ACC112 (cell line): ENCODE results near the gene TOP1.
A peak's percentile ranks its signal among the peaks of the same experiment; 100 is the strongest.

Experiments
- H2AFZ ChIP-seq: fragments of 200-600 bp; sonication (generic); one replicate; pipeline ENCODE4 v1.6.0; 2017; ENCODE audit warnings: antibody characterized with exemption, low read length; ENCODE audit not compliant: unreplicated experiment
- H3K27ac ChIP-seq: fragments of 200-600 bp; sonication (generic); 2 replicates; pipeline ENCODE4 v1.5.1; 2014; ENCODE audit warnings: low read depth, mild to moderate bottlenecking, antibody characterized with exemption, low read length, moderate library complexity
- H3K27me3 ChIP-seq: fragments of 200-600 bp; sonication (generic); 2 replicates; pipeline ENCODE4 v1.6.1; 2014; ENCODE audit warnings: mild to moderate bottlenecking, antibody characterized with exemption, low read length, moderate library complexity, mixed read lengths; ENCODE audit not compliant: insufficient read depth
- H3K36me3 ChIP-seq: fragments of 200-600 bp; sonication (generic); 2 replicates; pipeline ENCODE4 v1.6.1; 2016; ENCODE audit warnings: mild to moderate bottlenecking, antibody characterized with exemption, low read length, moderate library complexity, mixed read lengths; ENCODE audit not compliant: insufficient read depth
- H3K4me1 ChIP-seq: fragments of 200-600 bp; sonication (generic); one replicate; pipeline ENCODE4 v1.6.1; 2016; ENCODE audit warnings: low read length, mixed read lengths; ENCODE audit not compliant: insufficient read depth, unreplicated experiment, control insufficient read depth
- H3K4me3 ChIP-seq: fragments of 200-600 bp; sonication (generic); 2 replicates; pipeline ENCODE4 v1.5.1; 2014; ENCODE audit warnings: mild to moderate bottlenecking, low read depth, low read length
- H3K79me2 ChIP-seq: fragments of 200-600 bp; sonication (generic); one replicate; pipeline ENCODE4 v1.6.0; 2016; ENCODE audit warnings: low read length; ENCODE audit not compliant: control insufficient read depth, unreplicated experiment, insufficient read depth

Gene TOP1

DNA sequence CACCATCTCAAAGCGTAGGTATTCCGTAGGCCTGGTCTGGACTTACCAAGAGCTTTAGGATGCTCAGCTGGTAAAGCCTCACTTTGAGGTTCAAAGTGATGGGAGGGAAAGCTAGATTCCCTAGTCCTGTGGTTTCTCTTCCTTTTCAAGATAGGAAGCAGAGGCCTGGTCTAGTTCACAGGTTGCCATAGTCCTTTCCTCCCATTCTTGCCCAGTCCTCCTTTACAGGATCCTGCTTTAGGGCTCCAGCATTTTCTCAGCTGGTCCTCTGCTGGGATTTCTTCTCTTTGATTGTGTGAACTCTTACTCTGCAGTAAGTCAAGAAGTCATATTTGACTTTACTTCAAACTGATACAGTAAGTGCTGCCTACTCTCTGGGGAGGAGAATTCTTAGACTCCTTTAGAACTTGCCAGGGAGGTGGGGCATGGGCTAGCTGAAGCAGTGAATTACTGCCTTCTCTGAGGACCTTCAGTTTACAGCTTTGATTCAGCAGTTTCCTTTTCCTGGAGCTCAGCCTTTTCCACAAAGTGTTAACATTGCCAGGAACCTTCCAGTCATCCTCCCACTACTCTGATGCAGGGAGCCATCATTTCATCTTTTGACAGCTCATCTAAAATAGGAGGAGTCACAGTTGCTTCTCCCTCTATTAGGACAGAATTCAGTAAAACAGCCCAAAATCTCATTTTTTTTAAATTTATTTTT, 65.9 kb downstream of the TOP1 start:
- peaks cover 39% of the 10 kb centered on the region for H3K36me3 ChIP-seq
- peak overlapping the region; percentile 65 for H3K27ac ChIP-seq
- H3K79me2 ChIP-seq: no peaks in the 10 kb centered on the region
- no peak overlapping the region for H2AFZ ChIP-seq
- peaks cover 19% of the 10 kb centered on the region for H3K4me1 ChIP-seq
- no peak overlapping the region for H3K4me3 ChIP-seq
- no peaks in the 10 kb centered on the region for H3K27me3 ChIP-seq

DNA sequence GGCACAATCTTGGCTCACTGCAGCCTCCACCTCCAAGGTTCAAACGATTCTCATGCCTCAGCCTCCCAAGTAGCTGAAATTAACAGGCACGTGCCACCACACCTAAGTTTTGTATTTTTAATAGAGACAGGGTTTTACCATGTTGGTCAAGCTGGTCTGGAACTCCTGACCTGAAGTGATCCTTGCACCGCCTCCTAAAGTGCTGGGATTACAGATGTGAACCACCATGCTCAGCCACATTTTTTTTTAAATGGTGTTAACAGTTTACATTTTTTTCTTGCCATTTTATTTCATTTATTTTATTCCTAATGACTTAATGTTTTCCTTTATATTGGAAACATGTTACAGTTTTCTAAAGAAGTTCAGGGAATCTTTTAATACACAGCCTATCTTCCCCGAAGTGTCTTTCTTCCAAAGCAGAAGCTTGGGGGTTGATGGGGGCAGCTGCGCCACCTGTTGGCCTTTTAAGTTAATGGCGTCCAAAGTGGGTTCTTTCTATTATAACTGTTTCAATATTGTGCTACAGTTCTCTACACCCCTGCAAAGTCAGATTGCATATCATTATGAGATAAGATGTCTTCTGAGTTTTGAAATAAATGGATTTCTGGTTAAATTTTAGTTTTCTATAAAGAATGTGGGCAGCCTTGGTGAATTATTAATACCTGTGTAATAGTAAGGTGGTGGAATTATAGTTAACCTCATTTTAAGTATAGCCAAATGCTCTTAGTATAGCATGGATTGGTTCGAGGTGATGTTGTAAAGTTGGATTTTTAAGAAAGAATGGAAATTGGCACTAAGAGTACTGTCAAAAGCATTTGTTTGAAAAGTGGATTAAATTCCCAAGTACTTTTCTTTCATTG, 66.7 kb downstream of the TOP1 start:
- H3K27me3 ChIP-seq: no peaks in the 10 kb centered on the region
- no peak overlapping the region for H2AFZ ChIP-seq
- no peak overlapping the region for H3K27ac ChIP-seq
- no peak overlapping the region for H3K4me3 ChIP-seq
- H3K36me3 ChIP-seq: peaks cover 47% of the 10 kb centered on the region
- H3K4me1 ChIP-seq: peaks cover 19% of the 10 kb centered on the region
- no peaks in the 10 kb centered on the region for H3K79me2 ChIP-seq

DNA sequence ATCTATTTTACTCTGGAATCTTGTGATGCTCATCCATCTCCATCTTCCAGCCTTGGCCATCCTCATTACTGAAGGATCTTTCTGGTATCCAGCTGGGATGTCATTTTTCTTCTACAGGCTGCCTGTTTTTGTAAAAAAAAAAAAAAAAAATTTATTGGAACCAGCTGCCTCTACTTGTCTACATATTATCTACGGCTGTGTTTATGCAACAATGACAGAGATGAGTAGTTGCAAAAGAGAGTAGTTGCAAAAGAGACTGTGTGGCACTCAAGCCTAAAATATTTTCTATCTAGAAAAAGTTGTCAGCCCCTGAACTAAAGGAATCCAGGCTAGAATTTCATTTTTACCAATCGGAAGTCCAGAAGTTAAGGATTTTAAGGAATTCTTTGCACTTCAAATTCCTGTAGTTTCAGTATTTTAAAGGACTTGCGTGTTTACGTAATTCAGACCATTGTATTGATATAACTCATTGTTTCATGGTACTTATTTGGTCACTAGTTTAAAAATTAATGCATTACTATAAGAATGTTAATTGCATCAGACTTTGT, 70.2 kb downstream of the TOP1 start:
- Histone ChIP-seq H2AFZ (no peak overlapping the region), H3K27me3 (no peaks in the 10 kb centered on the region), H3K36me3 (peaks cover 49% of the 10 kb centered on the region), H3K4me3 (no peak overlapping the region), H3K4me1 (peaks cover 19% of the 10 kb centered on the region), H3K79me2 (no peaks in the 10 kb centered on the region), H3K27ac (no peak overlapping the region)

DNA sequence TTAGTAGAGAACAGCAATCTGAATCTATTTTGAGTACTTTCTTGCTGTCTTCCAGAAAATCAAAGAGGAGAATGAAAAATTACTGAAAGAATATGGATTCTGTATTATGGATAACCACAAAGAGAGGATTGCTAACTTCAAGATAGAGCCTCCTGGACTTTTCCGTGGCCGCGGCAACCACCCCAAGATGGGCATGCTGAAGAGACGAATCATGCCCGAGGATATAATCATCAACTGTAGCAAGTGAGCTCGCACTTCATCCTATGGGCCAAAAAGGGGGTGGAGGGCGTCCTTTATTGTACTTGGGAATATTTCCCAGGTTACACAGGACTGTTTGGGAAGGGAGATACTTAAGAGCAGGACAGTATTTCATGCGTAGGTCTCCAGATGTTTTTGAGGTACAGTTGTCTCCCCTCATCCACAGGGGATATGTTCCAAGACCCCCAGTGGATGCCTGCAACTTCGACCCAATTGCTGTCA, 71.4 kb downstream of the TOP1 start:
- Histone ChIP-seq H3K36me3 (peaks cover 54% of the 10 kb centered on the region), H2AFZ (no peak overlapping the region), H3K27me3 (no peaks in the 10 kb centered on the region), H3K27ac (no peak overlapping the region), H3K4me3 (no peak overlapping the region), H3K79me2 (no peaks in the 10 kb centered on the region), H3K4me1 (peaks cover 11% of the 10 kb centered on the region)

DNA sequence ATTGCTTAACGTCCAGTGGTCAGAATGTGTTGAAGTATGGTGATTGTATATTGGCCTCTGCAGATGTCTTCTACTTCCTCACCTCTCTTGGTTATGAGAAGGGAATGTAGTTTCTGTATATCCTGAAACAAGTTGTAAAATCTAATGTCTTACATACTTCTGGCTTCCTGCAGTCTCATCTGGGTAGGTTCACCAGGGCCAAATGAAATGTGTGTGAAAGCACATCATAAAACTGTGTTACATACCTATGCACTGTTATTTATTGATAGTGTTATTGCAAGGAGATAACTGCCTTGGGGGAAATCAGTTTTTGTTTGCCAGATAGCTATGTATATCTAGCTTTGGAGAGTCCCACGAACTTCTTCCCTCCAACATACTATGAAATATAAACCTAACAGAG, 73.0 kb downstream of the TOP1 start:
- Histone ChIP-seq H3K79me2 (no peaks in the 10 kb centered on the region), H3K4me3 (no peak overlapping the region), H3K4me1 (peaks cover 11% of the 10 kb centered on the region), H3K27me3 (no peaks in the 10 kb centered on the region), H3K27ac (no peak overlapping the region), H3K36me3 (peaks cover 54% of the 10 kb centered on the region), H2AFZ (no peak overlapping the region)

DNA sequence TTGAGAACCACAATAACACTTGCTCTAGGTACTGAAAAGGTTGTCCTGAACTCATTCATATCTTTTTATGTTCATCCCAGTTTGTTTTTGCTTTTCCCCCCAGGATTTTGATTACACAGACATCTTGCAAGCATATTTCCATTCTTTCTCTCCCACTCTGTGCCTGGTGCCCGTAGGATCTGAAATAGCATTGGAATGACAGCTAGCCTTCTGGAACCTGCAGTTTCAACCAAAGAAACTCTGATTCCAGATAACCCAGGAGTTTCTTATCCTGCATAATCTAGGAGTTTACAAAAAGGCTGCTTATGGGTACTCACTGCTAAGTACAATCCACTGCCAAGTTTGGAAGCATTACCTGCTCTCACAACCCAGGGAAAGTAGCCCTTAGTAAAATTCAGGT, 79.9 kb downstream of the TOP1 start:
- H3K4me1 ChIP-seq: no peaks in the 10 kb centered on the region
- no peaks in the 10 kb centered on the region for H3K27me3 ChIP-seq
- no peak overlapping the region for H2AFZ ChIP-seq
- H3K36me3 ChIP-seq: peaks cover 45% of the 10 kb centered on the region
- no peak overlapping the region for H3K4me3 ChIP-seq
- no peaks in the 10 kb centered on the region for H3K79me2 ChIP-seq
- H3K27ac ChIP-seq: no peak overlapping the region

DNA sequence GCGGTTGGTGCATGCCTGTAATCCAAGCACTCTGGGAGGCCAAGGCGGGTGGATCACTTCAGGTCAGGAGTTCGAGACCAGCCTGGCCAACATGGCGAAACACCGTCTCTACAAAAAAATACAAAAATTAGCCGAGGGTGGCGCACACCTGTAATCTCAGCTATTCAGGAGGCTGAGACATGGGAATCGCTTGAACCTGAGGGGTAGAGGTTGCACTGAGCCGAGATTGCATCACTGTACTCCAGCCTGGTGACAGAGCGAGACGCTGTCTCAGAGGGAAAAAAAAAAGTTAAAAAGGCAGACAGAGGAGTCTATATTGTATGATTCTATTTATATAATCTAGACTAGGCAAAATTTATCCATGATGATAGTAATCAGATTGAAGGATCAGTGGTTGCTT, 81.4 kb downstream of the TOP1 start:
- H3K4me3 ChIP-seq: no peak overlapping the region
- H3K27ac ChIP-seq: no peak overlapping the region
- H3K36me3 ChIP-seq: peaks cover 41% of the 10 kb centered on the region
- H3K4me1 ChIP-seq: no peaks in the 10 kb centered on the region
- H2AFZ ChIP-seq: no peak overlapping the region
- H3K79me2 ChIP-seq: no peaks in the 10 kb centered on the region
- no peaks in the 10 kb centered on the region for H3K27me3 ChIP-seq

DNA sequence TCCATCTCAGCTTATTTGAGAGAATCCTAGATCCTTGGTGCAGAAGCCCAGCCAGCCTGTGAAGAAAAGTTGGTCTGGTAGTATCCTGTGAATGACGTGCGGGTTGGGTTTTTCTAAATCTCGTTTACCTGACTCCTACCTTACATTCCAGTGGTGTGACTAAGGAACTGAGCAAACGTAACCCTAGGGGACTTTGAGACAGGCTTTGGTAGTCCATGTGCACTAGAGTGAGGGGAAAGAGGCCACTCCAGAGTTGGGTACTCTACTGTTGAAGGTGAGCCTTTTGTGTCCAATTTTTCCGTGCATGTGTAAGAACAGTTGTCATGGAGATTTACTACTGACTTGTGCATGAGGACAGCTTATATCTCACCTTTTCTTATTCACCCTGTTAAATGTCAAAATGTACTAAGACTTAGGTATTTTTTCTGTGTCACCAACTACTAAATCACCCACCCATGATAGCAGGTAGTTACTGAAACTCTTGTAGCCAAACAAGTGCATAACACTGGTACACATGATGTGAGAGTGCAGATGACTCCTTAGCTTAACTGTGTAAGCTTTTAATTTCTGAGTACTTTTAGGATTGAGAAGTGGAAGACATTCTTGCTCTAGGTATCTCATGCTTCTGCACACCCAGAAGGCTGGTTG, 82.4 kb downstream of the TOP1 start:
- peaks cover 47% of the 10 kb centered on the region for H3K36me3 ChIP-seq
- H3K27me3 ChIP-seq: no peaks in the 10 kb centered on the region
- H2AFZ ChIP-seq: no peak overlapping the region
- no peaks in the 10 kb centered on the region for H3K79me2 ChIP-seq
- no peak overlapping the region for H3K27ac ChIP-seq
- H3K4me3 ChIP-seq: no peak overlapping the region
- no peaks in the 10 kb centered on the region for H3K4me1 ChIP-seq

DNA sequence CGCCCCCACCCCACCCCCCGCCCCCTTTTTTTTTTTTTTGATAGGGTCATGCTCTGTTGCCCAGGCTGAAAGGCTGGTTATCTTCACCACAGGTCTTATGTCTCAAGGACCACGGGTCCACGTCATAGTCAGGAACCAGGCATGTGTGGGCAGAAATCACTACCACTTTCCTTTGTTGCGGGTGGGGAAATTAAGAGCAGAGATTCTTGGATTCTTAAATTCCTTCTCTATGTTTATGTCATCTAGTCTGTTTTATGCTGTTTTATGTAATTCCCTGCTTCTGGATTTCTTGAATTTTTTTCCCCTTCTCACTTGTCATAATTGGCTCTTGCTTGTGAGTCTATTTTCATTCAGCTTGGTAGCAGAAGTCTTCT, 82.9 kb downstream of the TOP1 start:
- Histone ChIP-seq H2AFZ (no peak overlapping the region), H3K4me3 (no peak overlapping the region), H3K36me3 (peaks cover 50% of the 10 kb centered on the region), H3K79me2 (no peaks in the 10 kb centered on the region), H3K4me1 (no peaks in the 10 kb centered on the region), H3K27ac (no peak overlapping the region), H3K27me3 (no peaks in the 10 kb centered on the region)

DNA sequence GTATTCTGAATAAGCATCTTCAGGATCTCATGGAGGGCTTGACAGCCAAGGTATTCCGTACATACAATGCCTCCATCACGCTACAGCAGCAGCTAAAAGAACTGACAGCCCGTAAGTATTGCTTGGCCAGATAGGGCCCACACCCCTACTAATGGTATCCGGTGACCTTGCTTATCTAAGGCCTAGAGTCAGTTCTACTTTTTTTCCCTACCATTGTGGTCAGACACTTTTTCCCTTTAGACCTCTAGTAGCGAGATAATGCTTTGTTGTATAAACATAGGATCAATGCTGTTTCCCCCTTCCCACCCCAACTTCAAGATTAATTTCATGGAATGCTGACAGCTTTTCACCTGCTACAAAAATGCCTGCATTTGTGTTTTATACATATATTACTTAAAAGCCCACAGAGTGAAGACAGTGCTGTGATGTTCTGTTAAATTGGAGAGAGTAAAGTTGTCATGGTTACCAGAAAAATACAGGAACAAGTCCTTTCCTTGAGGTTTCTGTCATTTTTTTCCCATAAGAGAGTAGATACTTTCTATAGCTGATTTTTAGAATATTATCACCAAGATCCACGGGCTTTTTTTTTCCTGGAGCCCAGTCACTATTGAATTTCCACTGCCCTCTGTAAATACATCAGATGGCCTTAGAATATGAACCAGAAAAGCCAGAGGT, 87.8 kb downstream of the TOP1 start:
- Histone ChIP-seq H3K36me3 (peaks cover 40% of the 10 kb centered on the region), H3K27me3 (no peaks in the 10 kb centered on the region), H3K4me3 (no peak overlapping the region), H3K4me1 (no peaks in the 10 kb centered on the region), H3K79me2 (no peaks in the 10 kb centered on the region), H2AFZ (no peak overlapping the region), H3K27ac (no peak overlapping the region)
